Activated CD8-positive, alpha-beta memory T cell treated with anti-CD3 and anti-CD28 coated beads, Interleukin-2, amount 50 U/mL, for 24 hours (primary cell): ENCODE data around the gene SNX25.
A peak's percentile ranks its signal among the peaks of the same experiment; 100 is the strongest.

Experiments
- DNase-seq: peaks from one replicate; pipeline ENCODE4 v3.0.0-alpha.2; 2020; ENCODE audit errors: extremely low read depth

The SNX25 gene

GRCh38 chr4:185379326-185380295 lies 170.2 kb downstream of the SNX25 start:
- DNase-seq: no peak

DNA sequence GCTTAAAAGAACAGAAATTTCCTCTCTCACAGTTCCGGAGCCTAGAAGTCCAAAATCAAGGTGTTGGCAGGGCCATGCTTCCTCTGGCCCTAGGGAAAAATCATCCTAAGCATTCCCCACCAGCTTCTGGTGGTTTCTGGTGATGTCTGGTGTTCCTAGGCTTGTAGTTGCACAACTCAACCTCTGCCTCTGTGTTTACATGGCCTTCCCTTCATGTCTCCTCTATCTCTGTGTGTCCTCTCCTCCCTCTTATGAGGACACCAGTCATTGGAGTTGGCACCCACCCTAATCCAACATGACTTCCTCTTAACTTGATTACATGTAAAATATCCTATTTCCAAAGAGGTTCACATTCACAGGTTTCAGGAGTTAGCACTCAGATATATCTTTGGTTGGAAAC lies 170.9 kb downstream of the SNX25 start:
- no peak for DNase-seq

DNA sequence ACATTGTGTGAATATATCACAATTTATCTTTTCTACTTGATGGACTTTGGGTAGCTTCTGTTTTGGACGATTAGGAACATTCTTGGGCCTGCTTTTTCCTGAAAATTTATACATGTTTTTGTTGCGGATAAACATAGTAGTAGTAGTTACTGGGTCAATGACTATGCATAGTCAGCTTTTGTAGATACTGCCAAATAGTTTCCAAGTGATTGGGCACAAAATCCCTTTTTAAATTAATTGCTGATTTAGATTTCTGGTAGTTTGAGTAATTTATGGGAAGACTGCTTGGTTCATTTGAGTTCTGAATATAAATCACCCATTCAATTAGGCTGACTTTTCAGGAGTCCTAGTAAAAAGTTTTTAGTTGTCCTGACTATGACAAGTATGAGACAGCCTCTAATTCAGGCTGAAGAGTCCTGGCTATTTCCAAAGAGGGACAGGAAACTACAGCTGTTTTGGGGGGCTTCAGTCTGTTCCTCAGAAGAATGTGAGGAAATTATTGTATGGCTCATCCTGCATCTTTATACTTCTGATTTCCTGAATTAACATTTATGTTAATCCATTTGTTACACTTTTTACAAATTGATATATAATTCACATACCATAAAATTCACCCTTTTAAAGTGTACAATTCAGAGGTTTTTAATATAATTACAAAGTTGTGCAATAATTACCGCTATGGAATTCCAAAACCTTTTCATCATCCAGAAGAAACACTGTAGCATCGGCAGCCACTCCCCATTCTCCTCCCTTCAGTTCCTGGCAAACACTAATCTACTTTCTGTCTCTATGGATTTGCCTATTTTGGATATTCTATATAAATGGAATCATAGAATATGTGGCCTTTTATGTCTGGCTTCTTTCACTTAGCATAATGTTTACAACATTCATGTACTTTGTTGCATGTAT lies 172.1 kb downstream of the SNX25 start:
- DNase-seq: no peak

- DNase-seq: no peak
Observed at GRCh38 chr4:185382754-185383153, 173.4 kb downstream of the SNX25 start.

DNA sequence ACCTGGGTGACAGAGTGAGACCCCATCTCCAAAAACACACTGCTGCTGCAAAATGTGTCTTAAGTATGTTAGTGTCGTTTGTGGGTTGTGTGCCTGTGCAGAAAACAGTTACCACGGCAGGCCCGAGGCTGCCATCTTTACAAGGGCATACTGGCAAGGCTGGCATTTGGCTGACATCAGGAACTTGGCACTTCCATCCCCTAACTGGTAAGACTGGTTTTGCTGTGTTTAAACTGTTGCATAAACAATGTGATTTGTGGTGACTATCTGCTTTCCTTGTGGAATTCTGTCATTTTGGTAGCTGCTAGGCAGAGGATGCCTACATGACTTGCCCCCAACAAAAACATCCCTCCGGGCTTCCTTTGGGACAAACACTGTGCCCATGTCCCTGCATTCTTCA lies 174.1 kb downstream of the SNX25 start:
- no peak for DNase-seq

GRCh38 chr4:185384061-185384460 lies 174.7 kb downstream of the SNX25 start:
- DNase-seq: no peak

DNA sequence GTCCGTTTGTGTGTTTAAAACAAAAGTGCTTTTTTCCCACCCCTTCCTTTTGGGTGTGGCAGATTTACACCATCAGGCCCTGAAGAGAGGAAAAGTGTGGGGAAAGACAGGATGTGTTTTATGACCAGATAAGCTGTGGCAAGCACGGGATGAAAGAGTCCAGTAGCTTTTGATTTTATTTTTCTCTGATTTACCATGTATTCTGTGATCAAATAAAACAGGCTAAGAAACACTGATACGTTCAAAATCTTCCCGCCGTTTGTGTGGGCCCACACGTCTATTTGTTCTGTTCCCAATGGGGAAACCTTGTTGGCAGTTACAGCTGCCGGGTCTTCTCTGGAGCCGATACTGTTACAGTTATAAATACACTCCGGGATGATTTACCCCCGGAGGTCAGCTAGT lies 175.5 kb downstream of the SNX25 start:
- DNase-seq: no peak

DNA sequence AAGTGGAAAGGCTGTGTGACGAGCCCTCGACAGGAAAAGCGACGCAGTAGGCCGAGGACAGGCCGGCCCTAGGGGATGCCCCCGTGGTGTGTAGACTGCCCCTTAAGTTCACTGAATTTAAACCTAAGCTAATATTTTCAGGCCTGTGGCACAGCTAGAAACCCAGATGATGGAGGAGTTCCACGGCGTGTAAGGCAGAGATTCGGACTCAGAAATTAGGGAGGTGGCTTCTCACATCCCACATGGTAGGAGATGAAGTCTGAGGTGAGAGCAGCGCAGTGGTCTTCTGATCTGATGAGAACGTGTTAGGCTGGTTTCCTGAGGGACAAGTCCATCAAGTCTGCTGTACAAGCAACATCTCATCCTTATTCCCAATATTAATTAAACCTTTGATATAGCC lies 178.6 kb downstream of the SNX25 start:
- no peak for DNase-seq

GRCh38 chr4:185390941-185391340 lies 181.5 kb downstream of the SNX25 start:
- DNase-seq: no peak

DNA sequence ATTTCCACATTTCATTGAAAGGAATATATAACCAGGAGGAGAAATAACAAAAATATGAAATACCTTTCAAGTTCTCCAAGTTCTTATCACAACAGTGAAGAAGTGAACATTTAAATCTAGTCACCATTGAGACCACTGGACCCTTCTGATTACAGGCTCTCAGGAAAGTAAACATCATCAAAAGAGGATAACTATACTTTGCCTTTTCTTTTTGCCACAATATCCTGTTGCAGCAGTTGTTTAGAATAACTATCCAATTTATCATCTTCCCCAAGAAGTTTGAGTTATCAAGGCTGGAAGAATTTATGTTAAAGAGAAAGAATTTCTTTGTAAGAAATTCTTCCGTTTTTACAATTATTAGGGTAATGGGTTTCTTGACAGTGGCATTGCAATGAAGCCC lies 182.8 kb downstream of the SNX25 start:
- DNase-seq: no peak

- no peak for DNase-seq
Observed at GRCh38 chr4:185394568-185395237, 185.3 kb downstream of the SNX25 start.

- DNase-seq: no peak
Observed at GRCh38 chr4:185395238-185395955, 186.0 kb downstream of the SNX25 start, which contains the start of gene LRP2BP. Gene LRP2BP, minus strand, starts transcription at chr4:185395924. Its CDS starts 17,738 bp downstream, at chr4:185378186.

GRCh38 chr4:185395956-185396723 lies 186.7 kb downstream of the SNX25 start:
- peak; percentile 86 for DNase-seq

DNA sequence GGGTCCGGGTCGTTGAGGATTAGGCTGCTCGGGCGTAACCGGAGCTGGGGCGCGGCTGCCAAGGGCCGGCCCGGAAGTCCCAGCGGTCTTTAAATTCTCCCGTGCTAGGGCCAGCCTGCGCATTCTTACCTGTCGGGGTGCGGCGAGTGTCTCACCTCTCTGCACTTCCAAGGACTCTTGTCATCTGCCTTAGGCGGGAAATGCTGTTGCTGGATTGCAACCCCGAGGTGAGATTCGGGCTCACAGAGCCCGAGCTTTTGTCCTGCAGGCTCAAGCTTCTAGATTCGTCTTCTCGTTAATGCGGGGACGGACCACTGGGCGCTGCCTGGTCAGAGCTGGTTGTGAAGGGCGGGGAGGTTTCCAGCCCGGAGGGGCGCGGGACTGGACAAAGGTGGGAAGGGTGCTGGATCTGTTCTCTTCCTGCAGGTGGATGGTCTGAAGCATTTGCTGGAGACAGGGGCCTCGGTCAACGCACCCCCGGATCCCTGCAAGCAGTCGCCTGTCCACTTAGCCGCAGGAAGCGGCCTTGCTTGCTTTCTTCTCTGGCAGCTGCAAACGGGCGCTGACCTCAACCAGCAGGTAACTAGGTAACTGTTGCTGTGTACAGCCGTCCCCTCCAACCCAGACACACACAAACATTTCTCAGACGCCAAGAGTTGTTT lies 187.5 kb downstream of the SNX25 start, which contains the start of gene ANKRD37:
ANKRD37 (plus strand) TSS at position 118 of the 662 bp plus-strand sequence; CDS start at position 201, 83 bp downstream.
- DNase-seq: no peak

DNA sequence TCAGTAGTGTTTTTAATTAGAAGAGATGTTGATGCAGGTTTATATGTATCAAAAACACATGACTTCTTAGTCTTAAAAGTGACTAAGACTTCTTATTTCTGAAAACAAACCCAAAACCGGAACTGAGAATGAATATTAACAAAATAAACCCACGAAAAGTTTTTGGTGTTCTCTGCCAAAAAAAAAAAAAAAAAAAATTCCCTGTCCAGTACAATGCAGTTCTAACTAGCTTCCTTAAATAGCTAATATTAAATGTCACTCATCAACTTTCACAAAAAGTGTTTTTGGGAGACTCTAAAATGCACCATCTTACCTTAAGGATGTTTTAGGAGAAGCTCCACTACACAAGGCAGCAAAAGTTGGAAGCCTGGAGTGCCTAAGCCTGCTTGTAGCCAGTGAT lies 189.2 kb downstream of the SNX25 start:
- no peak for DNase-seq

DNA sequence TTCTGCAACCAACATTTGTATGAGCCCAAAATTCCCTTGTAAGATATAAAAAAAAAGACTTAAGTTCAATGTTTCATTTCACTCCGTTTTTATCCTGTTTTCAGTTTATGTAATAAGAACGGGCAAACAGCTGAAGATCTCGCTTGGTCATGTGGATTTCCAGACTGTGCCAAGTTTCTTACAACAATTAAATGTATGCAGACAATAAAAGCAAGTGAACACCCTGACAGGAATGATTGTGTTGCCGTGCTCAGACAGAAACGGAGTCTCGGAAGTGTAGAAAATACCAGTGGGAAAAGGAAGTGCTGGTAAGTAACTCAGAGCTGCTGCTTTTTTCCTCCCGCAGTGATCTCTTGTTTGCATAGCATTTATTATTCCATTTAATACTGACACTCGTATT lies 190.1 kb downstream of the SNX25 start:
- no peak for DNase-seq

- no peak for DNase-seq
Observed at GRCh38 chr4:185404031-185404430, 194.6 kb downstream of the SNX25 start.

GRCh38 chr4:185405296-185405999 lies 196.1 kb downstream of the SNX25 start:
- no peak for DNase-seq

- DNase-seq: no peak
Observed at GRCh38 chr4:185408432-185408831, 199.0 kb downstream of the SNX25 start.
